GM21737 (cell line): ENCODE data around the gene DNM3.
A peak's percentile ranks its signal among the peaks of the same experiment; 100 is the strongest.

Experiments used
- ATAC-seq: cut with Tn5 transposase; IDR thresholded peaks from one replicate; pipeline ENCODE4 v1.9.1; 2021; ENCODE audit warnings: mild to moderate bottlenecking, moderate library complexity; ENCODE audit not compliant: unreplicated experiment

The DNM3 gene

DNA sequence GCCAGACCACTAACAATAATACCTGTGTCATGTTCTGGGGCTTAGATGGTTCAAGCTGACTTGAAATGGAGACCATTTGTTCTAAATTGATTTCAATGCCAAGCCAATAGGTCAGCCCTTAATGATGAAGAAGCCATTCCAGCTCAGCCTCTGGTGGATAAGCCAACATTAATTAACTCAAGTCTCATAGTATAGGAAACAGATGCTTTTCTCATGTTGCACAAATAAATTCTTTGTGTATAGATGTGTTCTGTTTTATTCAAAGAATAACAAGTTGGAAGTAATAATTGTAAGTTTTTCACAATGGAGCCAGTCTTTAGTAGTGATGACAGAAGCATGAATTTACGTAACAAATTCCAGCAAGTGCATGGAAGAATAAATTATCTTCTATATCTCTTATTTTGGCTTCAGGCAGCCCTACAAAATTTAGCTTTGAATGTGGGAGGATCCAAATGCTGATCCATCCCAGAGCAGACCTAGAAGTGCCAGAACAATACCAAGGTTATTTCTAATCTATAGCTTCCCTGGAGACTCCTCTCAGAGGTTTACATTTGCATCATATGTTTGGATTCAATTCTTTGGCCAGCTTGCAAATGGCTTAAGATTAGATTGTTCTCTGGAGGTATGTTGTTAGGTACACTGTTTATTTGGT, 536.9 kb downstream of the DNM3 start:
- ATAC-seq = no peak

DNA sequence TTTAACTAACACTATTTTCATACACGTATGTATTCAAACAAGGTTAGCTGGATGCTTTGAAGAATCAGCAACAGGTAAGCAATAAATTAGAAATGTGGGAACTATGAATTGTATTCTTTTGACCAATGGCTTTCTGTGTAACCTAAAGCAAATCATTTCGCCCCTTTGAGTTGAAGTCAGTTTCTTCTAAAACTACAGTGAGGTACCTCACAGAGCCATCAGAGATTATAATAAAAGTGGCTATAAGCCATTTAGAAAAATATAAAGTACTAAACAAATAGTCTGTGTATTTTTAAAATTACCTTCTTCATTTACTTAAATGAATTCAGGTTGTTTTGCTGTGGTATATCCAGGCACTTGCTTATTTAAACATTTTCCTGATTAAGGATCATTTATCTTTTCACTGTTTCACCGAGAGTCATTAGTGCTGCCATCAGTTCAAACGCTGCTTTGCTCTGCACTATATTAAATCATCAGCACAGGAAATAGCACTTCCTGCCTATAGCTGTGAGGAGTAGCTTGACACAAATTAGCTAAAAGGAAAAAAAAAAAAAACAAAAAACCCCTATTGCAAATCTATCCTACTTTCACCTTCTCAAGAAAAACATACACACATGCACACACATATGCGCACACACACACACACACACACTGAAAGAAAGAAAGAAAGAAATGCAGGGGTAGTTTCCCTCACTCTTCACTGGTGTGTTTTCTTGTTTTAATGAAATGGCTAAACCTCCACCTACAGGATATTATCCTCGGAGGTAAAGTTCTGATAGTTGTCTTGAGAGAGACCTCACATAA, 539.3 kb downstream of the DNM3 start:
- ATAC-seq = peak; percentile 85

DNA sequence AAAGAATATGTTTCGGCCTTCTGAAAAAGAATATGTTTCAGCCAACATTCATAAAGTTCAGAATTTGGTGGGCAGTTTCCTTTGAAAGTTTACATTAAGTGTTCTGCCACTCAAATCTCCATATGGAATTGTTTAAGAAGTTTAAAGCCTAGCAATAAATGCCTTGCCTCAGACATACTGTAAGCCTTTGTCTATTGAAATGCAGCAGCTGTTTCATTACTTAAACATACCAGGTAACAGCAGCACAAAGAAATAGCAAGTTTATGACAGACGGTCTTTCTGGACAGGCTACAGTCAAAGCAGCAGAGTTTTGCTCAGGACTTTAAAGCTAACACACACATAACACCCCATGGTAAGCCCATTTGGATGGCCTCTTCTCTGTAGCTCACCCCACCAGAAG, 540.6 kb downstream of the DNM3 start:
- ATAC-seq = no peak

DNA sequence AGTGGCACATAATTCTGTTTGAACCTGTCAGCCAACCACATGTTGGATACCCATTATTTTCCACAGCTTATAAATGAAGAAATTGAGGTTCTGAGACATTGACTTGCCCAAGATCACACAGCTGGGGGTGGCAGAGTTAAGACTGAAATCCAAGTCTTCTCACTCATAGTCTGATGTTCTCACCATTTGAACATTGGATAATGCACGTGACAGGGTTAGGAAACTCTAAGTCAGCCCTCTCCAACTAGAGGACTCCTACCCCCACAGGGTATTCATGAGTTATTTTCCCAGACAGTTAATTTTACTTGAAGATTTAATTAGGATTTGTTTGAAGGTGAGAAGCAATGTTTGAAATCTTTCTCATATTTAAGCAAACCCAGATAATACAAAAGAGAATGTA, 541.1 kb downstream of the DNM3 start:
- no peak for ATAC-seq

DNA sequence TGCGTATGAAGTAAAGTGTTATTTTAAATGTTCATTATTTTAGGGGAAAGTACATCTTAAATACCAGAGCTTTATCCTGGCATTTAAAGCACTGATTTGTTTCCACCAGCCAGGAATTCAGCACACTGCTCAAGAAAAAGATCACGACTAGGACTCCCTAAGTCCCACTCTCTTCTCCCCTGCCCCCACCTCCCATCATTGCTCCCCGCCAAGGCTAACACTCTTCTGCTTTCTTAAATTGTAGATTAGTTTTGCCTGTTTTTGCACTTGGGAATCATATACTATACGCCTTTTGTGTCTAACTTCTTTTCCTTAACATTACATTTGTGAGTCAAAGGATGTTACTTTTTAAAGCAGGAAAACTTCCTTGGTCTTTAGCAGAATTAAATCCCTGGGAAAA, 541.7 kb downstream of the DNM3 start:
- no peak for ATAC-seq

DNA sequence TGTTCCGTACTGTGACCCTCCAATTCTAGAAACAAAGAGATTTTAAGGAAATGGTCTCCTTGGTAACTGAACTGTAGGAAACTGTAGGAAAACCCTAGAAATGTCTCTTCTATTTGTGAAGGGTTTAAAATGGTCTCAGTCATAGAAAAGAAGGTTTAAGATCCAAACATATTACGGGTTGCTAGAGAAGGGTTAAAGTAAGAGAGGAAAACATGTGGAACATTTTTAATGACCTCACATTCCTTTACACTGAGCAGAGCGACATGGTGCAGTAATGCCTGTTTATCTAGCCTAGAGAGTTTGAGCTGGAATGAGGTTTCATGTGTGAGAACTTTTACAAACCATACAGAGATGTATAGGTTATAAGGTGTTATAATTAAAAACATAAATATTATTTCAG, 542.2 kb downstream of the DNM3 start:
- ATAC-seq = no peak

DNA sequence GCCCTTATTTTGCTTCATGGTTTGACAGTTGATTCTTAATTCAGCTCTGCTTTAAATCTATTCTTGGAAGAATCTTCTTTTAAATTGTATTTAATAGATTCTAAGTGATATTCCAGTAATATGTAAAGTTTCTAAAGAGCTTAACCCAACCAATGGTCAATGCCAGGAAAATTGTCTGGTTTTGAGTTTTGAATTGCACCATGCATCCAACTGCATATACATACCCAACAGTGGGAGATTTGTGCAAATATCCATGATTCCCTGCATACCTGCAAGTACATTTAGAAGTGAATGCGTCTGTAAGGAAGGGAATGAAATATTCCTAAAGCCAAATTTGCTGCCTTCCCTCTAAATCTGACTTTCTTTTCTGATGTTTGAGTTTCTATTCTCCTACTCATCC, 543.4 kb downstream of the DNM3 start:
- ATAC-seq = no peak

DNA sequence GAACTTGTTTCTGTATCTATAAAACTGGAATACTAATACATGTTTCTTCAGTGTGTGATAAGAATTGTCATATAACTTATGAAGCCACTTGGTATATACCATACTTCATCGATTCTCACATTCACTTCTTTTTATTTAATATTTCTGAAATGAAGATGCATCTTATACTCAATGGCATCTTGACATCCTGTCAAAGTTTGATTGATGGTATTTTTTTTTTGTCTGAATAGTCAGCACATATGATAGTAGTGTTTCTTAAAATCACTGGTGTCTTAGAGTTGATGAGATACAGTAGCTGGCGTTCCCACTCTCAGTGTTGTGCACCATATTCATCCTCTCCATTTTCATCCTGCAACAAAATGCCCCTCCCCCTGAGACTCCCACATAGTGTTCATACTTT, 544.7 kb downstream of the DNM3 start:
- no peak for ATAC-seq

DNA sequence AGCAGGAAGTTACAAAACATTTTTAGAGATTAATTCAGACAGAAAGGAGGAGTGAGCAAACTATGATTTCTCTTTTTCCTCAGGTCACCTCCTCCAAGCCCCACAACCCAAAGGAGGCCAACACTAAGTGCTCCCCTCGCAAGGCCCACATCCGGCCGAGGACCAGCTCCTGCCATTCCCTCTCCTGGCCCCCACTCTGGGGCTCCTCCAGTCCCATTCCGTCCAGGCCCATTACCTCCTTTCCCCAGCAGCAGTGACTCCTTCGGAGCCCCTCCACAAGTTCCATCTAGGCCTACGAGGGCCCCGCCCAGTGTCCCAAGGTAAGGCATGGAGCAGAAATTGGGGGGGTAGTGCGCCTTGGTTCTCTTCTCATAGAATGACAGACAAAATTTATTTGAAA, 547.2 kb downstream of the DNM3 start:
- ATAC-seq = no peak

DNA sequence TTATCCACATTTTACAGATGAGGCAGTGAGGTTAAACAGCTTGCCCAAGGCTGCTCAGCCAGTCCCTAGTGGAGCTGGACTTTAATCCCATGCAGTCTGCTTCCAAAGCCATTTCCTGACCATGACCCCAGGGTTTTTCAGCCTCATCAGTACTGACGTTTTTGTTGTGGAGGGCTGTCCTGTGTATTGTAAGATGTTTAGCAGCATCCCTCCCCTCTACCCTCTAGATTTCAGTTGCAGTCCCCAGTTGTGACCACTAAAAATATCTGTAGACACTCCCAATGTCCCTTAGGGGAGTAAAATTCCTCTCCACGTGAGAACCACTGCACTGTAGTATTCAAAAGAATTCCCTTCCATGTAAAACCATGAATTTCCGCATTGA, 549.0 kb downstream of the DNM3 start:
- peak; percentile 9 for ATAC-seq

DNA sequence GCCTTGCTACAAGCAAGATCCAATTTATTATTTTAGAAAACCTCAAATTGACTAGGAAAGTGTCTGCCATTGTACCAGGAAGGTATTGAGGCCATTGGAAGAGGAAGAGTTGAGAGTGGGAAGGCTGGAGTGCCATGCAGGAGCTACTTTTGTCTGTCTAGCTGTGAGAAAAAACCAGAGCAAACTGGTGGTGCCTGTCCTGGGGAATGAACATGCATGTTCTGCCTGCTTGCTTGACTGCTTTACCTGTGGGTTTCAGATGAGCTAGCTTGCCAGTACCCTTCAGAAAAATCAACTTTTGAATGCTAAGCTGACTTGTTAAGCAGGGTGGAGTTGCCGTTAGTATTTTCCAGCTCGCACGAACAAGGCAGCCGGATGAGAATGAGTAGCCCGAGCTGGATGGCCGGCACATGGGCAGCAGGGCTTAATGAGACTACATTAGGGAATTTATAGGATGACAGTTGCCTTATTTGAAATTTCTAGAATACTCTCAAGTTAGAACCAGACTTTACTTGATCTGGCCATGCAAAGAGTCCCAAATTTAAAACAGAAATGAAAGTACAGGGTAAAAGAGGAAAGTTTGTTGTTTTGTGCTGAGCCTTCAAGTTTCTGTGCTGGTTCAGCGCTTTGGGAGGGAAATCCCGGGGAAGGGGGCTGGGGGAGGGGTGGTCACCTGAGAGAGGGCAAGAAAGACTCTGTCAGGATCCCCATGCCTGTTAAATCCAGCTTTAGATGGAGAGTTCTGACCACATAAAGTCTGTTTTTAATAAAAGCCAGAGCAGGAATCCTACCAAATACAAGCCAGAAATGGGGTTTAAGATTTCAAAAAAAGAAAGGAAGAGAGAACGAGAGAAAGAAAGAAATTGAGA, 549.6 kb downstream of the DNM3 start:
- peak; percentile 69 for ATAC-seq

DNA sequence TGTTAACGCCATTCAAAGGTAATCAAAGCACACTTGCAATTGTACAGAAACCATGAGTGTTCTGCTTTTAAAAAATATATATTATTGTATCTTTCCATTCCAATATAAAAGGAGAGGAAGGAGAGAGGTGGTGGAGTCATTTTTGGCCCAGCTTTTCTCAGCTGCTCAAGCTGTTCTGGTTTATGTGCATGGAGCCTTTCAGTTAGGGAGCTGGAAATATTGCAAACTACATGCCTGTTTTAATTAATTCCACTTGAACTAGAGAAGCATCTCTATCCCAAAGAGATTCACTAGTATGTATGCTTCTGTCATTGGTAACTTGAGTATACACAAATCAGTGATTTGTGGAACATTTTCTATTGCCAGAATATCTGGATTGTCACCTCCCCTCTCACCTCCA, 550.7 kb downstream of the DNM3 start:
- ATAC-seq = no peak

DNA sequence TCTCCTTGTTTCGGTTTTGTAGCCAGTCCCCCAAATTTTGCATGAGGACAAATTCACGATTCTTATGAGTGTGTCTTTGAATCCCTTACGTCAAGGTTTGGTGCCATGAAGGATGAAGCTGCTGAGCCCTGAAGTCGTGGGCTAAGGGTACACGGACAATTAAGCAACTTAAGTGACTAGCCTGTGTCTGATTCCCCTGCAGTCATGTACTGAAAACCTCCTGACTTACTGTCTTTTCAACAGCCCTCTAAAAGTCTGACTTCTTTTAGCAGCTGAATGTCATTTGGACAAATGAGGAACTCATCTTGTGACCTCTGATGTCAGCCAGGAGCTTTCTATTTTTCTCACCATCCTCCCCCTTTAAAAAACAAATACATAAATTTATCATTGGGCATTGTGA, 552.1 kb downstream of the DNM3 start:
- no peak for ATAC-seq

DNA sequence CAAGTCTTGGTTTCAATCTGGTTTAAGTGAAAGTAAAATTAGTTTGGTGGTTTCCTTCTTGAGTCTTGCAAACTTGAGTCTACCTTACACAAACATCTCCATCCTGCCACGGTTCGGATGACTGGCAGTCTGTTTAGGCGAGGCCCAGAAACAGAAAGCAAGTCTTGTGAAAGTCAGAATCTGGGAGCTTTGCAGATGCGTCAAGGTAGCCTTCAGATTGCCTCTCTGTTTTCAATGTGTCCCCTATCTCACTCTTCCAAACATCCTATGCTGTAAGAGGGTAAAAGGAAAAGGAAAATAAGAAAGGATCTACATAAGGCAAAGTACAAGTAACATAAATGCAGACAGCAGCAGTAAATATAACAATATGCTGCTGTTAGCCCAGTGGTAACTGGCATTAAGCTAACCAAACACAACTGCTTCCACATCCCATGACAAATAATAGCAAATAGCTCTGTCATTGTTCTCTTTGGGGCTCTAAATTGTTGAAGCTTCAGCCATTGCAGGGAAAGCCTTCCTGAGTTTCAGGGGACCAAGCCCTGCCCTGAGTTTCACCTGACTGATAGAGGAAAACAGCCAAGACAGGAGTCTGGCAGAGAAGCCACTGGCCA, 552.9 kb downstream of the DNM3 start:
- peak; percentile 75 for ATAC-seq

DNA sequence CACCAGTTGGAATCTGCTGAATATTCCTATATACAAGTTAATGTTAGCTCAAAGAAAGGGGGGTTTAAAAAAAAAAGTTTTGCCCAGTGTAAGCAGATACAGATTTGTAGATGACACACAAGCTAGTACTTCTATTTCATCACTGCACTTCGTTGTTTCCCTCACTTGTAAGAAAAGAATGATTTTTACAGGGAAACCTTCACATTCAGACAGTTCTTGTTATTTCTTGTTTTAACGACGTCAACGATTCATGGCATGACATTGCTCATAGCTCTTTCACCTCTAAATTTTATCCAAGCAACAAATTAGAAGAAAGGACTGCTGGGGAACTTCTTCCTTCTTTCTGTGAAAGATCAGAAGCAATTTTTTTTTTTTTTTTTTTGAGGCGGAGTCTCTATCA, 553.5 kb downstream of the DNM3 start:
- ATAC-seq = no peak

DNA sequence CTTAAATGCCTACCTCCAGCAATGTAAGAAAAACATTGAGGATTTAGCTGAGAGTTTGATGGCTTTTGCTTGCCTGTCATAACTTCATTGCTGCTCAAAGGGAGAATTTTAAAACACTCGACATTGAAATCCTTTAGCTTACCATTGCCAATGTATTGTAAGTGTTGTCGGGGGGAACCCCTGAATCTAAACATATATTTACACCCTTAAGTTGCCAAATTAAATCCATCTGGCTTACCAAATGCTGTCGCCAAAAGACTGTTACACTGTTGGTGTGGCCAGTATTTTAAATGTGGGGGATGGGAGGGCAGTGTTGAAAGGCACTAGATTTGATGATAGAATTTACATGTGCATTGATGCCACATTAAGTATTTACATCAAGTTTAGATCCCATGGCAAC, 554.3 kb downstream of the DNM3 start:
- ATAC-seq = no peak

DNA sequence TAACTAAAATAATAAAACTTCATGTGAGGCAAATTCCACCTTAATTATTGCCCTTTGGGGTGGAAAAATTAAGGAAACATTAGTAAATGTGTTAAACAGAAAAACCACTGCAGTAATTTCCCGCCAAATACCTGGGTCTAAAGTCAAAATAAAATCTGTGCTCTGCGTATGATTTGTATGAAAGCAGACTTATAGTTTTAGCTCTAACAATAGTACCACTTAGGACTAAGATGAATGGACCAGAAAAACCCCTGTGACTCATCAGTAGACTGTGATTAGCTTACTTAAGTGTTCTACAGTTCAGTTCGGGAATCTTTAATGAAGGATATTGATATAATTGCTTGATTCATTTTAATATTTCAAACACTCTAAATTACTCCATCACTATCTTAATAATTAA, 555.9 kb downstream of the DNM3 start:
- no peak for ATAC-seq

DNA sequence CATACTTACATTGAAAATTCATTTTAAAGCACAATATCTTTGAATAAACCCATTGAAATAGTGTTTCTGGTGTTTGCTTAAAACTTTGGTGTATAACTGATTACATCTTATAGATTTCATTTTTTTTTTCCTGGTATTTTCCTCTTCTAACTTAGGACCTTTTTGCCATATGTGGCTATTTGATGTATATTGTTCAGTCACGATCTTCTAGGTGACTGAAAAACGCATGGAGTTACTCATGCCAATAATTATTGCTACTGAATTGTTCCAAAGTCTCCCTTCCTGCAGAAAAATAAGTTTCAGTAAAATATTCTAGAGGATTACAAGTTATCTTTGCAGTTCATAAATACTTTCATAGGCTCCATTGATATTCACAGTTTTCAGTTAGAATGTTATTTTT, 556.3 kb downstream of the DNM3 start:
- no peak for ATAC-seq

DNA sequence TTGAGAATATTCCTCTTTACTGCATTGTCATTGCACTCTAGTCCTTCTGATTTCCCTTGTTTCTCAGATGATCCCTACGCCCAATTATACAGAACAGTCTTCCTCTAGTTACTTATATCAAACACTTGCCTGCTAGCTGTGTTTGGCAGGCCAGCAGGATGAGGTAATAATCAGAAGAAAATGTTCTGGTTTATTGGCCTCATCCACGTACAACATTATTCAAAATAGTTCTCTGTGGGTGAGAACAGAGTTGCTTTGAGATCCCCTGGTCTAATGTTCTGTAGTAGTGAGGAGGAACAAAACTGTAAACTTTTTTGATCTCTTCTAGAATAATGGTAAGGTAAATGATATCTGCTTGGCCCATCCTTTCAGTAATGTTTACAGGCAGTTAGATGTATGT, 556.9 kb downstream of the DNM3 start:
- ATAC-seq = no peak

DNA sequence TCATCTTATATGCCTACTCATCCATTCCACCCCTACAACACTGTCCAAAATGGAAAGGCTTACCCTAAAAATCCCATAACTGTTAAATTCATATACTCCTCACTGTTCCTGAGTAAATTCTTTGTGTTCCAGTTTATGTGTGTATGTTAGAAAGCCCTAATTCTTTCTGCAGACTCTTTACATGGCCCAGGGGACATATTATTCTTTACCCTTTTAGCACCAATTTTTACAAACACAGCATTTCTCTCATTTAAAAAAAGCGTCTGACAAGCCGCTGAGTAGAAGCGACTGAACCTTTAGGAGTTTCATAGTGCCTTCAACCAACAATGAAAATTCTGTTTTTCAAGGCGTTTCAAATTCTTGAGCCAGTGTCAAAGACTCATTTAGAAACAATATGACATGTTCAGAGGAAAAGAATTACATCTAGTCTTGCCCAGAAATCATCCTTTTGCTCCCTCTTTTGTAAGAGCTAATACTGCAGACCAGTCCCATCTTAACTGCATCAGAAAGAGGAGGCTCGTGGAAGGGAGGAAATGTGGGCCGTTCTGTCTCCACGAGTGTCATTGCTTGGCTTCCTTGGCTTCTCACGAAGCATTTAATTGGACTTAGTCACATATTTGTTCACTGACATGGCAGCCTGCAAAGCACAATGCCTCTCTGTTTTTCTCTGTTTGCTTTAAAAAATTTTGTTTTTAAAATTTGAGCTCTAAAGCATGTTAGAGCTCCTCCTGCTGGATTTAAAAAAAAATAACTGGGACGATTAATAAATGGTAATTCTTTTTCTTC, 557.9 kb downstream of the DNM3 start:
- ATAC-seq = no peak
